ENCODE data around the gene BARD1.
"Not testable (repeated sequence)": the region's sequence is repeated elsewhere in the genome, so short reads cannot be mapped to it uniquely, and the experiment has no call there.

The BARD1 gene

GRCh38 chr2:214765180-214765579, 44.3 kb downstream of the BARD1 start:
- DNase-seq (ENCODE audit: low spot score): no peak

GRCh38 chr2:214753455-214753854, 56.0 kb downstream of the BARD1 start:
- no peak for DNase-seq (ENCODE audit: low spot score)

- no peak for DNase-seq (ENCODE audit: low spot score)
Observed at GRCh38 chr2:214750529-214750928, 59.0 kb downstream of the BARD1 start.

- no peak for DNase-seq (ENCODE audit: low spot score)
Observed at GRCh38 chr2:214747992-214748391, 61.5 kb downstream of the BARD1 start.

- DNase-seq (ENCODE audit: low spot score): no peak
Observed at GRCh38 chr2:214742119-214742518, 67.4 kb downstream of the BARD1 start.

- DNase-seq (ENCODE audit: low spot score): no peak
Observed at GRCh38 chr2:214740867-214741395, 68.6 kb downstream of the BARD1 start.

GRCh38 chr2:214737188-214737587, 72.3 kb downstream of the BARD1 start:
- no peak for DNase-seq (ENCODE audit: low spot score)

- no peak for DNase-seq (ENCODE audit: low spot score)
Observed at GRCh38 chr2:214730800-214731407, 78.6 kb downstream of the BARD1 start.

GRCh38 chr2:214730248-214730647, 79.2 kb downstream of the BARD1 start:
- no peak for DNase-seq (ENCODE audit: low spot score)

- DNase-seq (ENCODE audit: low spot score): no peak
Observed at GRCh38 chr2:214724741-214725140, 84.7 kb downstream of the BARD1 start.

- DNase-seq (ENCODE audit: low spot score): not testable (repeated sequence)
Observed at GRCh38 chr2:214717837-214718236, 91.6 kb downstream of the BARD1 start.

GRCh38 chr2:214716811-214717560, 92.5 kb downstream of the BARD1 start:
- DNase-seq (ENCODE audit: low spot score): no peak

GRCh38 chr2:214715025-214715424, 94.5 kb downstream of the BARD1 start:
- DNase-seq (ENCODE audit: low spot score): no peak

GRCh38 chr2:214713080-214713830, 96.2 kb downstream of the BARD1 start:
- no peak for DNase-seq (ENCODE audit: low spot score)

GRCh38 chr2:214710729-214711128, 98.8 kb downstream of the BARD1 start:
- no peak for DNase-seq (ENCODE audit: low spot score)

- no peak for DNase-seq (ENCODE audit: low spot score)
Observed at GRCh38 chr2:214706986-214707385, 102.5 kb downstream of the BARD1 start.

- DNase-seq (ENCODE audit: low spot score): no peak
Observed at GRCh38 chr2:214699236-214699635, 110.2 kb downstream of the BARD1 start.

- DNase-seq (ENCODE audit: low spot score): no peak
Observed at GRCh38 chr2:214696681-214697080, 112.8 kb downstream of the BARD1 start.

- no peak for DNase-seq (ENCODE audit: low spot score)
Observed at GRCh38 chr2:214695789-214696188, 113.7 kb downstream of the BARD1 start.

- DNase-seq (ENCODE audit: low spot score): not testable (repeated sequence)
Observed at GRCh38 chr2:214683557-214683956, 125.9 kb downstream of the BARD1 start.

- DNase-seq (ENCODE audit: low spot score): no peak
Observed at GRCh38 chr2:214679736-214680135, 129.7 kb downstream of the BARD1 start.

- DNase-seq (ENCODE audit: low spot score): no peak
Observed at GRCh38 chr2:214676421-214677089, 132.9 kb downstream of the BARD1 start.
